Astrocyte (in vitro differentiated cells and primary cell): ENCODE results near the gene KIAA1614. TPM values are rescaled to one million over a fixed set of nuclear protein-coding genes. Genes with fewer than 3 reads are reported as not detected.

Experiments used
- DNase-seq: peaks from one replicate; pipeline ENCODE4 v3.0.0-alpha.2; 2010; ENCODE audit warnings: low read depth
- FAIRE-seq: peaks from 2 replicates; lab custom pipeline; 2011; peaks lifted over from hg19 to GRCh38; lab: Jason Lieb, UNC
- H2AFZ ChIP-seq: 2 replicates; pipeline ENCODE4 v1.6.0; 2012; ENCODE audit warnings: low read depth, low read length, inconsistent platforms
- H3K27ac ChIP-seq: 2 replicates; pipeline ENCODE4 v1.5.1; 2011; ENCODE audit warnings: low read depth, low read length, inconsistent platforms
- H3K27me3 ChIP-seq: 2 replicates; pipeline ENCODE4 v1.6.0; 2011; ENCODE audit warnings: low read length, inconsistent platforms; ENCODE audit not compliant: insufficient read depth
- H3K36me3 ChIP-seq: 2 replicates; pipeline ENCODE4 v1.5.1; 2011; ENCODE audit warnings: low read length, inconsistent platforms; ENCODE audit not compliant: insufficient read depth
- H3K4me1 ChIP-seq: 2 replicates; pipeline ENCODE4 v1.5.1; 2011; ENCODE audit warnings: low read length, inconsistent platforms; ENCODE audit not compliant: insufficient read depth
- H3K4me2 ChIP-seq: 2 replicates; pipeline ENCODE4 v1.6.0; 2012; ENCODE audit warnings: low read length, inconsistent platforms
- H3K4me3 ChIP-seq: 2 replicates; pipeline ENCODE4 v1.5.1; 2011; ENCODE audit warnings: low read depth, mild to moderate bottlenecking, low read length, inconsistent platforms; ENCODE audit not compliant: insufficient read depth
- H3K79me2 ChIP-seq: 2 replicates; pipeline ENCODE4 v1.6.0; 2012; ENCODE audit warnings: mild to moderate bottlenecking, low read length, inconsistent platforms; ENCODE audit not compliant: insufficient read depth
- H3K9ac ChIP-seq: 2 replicates; pipeline ENCODE4 v1.6.0; 2012; ENCODE audit warnings: mild to moderate bottlenecking, low read length, inconsistent platforms
- H3K9me3 ChIP-seq: 2 replicates; pipeline ENCODE4 v1.5.1; 2012; ENCODE audit warnings: low read depth, mild to moderate bottlenecking, low read length, inconsistent platforms; ENCODE audit not compliant: insufficient read depth
- H4K20me1 ChIP-seq: 2 replicates; pipeline ENCODE4 v1.6.0; 2012; ENCODE audit warnings: low read length, inconsistent platforms; ENCODE audit not compliant: insufficient read depth
- H3K27ac Mint-ChIP-seq: one replicate; pipeline ENCODE4 v1.8.0; 2021; ENCODE audit warnings: mild to moderate bottlenecking, mixed read lengths; ENCODE audit not compliant: unreplicated experiment
- H3K27me3 Mint-ChIP-seq: one replicate; pipeline ENCODE4 v1.8.0; 2021; ENCODE audit warnings: low read depth, mixed read lengths; ENCODE audit not compliant: unreplicated experiment
- H3K36me3 Mint-ChIP-seq: one replicate; pipeline ENCODE4 v1.8.0; 2021; ENCODE audit warnings: low read depth, mixed read lengths; ENCODE audit not compliant: unreplicated experiment
- H3K4me1 Mint-ChIP-seq: one replicate; pipeline ENCODE4 v1.8.0; 2021; ENCODE audit warnings: low read depth, mixed read lengths; ENCODE audit not compliant: unreplicated experiment
- H3K4me3 Mint-ChIP-seq: one replicate; pipeline ENCODE4 v1.8.0; 2021; ENCODE audit warnings: mild to moderate bottlenecking, moderate library complexity, mixed read lengths; ENCODE audit not compliant: unreplicated experiment
- H3K9me3 Mint-ChIP-seq: one replicate; pipeline ENCODE4 v1.8.0; 2021; ENCODE audit warnings: mild to moderate bottlenecking, mixed read lengths; ENCODE audit not compliant: unreplicated experiment
- EZH2 ChIP-seq: IDR thresholded peaks from 2 replicates; pipeline ENCODE4 v1.6.1; 2012; ENCODE audit warnings: mild to moderate bottlenecking, low read length, inconsistent platforms; ENCODE audit not compliant: insufficient read depth
- total RNA-seq: library from RNA; stranded (reverse); gene quantifications from 2 replicates; pipeline ENCODE4 v1.2.1, GENCODE V29; 2021
- TF ChIP-seq, protein P1 (sequence below): IDR thresholded peaks from 2 replicates; pipeline ENCODE4 v1.5.1; 2011; ENCODE audit warnings: low read depth, mild to moderate bottlenecking, inconsistent platforms, low read length, moderate library complexity; ENCODE audit not compliant: insufficient read depth

KIAA1614 gene
- total RNA-seq, 1 donor from 2014 or later: 0.84 TPM

DNA sequence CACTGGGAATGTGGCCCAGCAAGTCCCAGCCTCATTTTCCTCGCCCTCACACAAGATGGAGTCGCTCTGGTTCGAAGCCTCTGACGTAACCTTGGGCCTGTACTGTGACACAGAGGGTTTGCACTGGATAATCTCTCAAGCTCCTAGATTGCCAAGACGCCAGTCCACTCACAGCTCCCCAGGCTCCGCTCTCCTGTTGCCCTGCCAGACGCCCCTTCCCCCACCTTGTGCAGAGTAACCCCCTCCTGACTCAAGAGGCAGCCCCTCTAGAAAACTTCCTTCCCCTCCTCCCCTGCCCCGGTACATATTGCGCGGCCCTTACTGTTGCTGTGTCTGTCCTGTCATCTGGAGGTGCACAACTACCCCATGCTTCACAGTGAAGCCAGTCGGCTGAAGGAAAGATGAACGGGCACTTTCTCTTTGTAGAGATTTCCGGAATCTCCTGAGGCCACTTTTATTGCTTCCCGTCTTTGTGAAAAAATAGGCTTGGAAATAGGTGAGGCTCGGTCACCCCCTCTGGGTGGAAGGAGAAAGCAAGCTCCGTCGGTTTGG is 981 bp upstream of the KIAA1614 start:
- TF ChIP-seq EZH2: no peak
- TF ChIP-seq, protein P1, sequence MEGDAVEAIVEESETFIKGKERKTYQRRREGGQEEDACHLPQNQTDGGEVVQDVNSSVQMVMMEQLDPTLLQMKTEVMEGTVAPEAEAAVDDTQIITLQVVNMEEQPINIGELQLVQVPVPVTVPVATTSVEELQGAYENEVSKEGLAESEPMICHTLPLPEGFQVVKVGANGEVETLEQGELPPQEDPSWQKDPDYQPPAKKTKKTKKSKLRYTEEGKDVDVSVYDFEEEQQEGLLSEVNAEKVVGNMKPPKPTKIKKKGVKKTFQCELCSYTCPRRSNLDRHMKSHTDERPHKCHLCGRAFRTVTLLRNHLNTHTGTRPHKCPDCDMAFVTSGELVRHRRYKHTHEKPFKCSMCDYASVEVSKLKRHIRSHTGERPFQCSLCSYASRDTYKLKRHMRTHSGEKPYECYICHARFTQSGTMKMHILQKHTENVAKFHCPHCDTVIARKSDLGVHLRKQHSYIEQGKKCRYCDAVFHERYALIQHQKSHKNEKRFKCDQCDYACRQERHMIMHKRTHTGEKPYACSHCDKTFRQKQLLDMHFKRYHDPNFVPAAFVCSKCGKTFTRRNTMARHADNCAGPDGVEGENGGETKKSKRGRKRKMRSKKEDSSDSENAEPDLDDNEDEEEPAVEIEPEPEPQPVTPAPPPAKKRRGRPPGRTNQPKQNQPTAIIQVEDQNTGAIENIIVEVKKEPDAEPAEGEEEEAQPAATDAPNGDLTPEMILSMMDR: no peak
- Histone ChIP-seq H3K9me3 (no peaks in the 10 kb centered on the region), H2AFZ (peak overlapping the region; percentile 83), H3K4me1 (peaks cover 8% of the 10 kb centered on the region), H3K36me3 (no peaks in the 10 kb centered on the region), H3K4me2 (peak overlapping the region; percentile 83), H3K4me3 (peak overlapping the region; percentile 54), H3K9ac (peak overlapping the region; percentile 84), H3K79me2 (no peaks in the 10 kb centered on the region), H4K20me1 (no peaks in the 10 kb centered on the region), H3K27me3 (no peaks in the 10 kb centered on the region), H3K27ac (peak overlapping the region; percentile 58)
- H3K9me3 Mint-ChIP-seq: no peaks in the 10 kb centered on the region
- H3K27me3 Mint-ChIP-seq: peaks cover 58% of the 10 kb centered on the region
- FAIRE-seq: no peak
- H3K4me3 Mint-ChIP-seq: no peak overlapping the region
- DNase-seq: no peak
- H3K4me1 Mint-ChIP-seq: no peaks in the 10 kb centered on the region
- H3K27ac Mint-ChIP-seq: no peak overlapping the region
- peaks cover 5% of the 10 kb centered on the region for H3K36me3 Mint-ChIP-seq

DNA sequence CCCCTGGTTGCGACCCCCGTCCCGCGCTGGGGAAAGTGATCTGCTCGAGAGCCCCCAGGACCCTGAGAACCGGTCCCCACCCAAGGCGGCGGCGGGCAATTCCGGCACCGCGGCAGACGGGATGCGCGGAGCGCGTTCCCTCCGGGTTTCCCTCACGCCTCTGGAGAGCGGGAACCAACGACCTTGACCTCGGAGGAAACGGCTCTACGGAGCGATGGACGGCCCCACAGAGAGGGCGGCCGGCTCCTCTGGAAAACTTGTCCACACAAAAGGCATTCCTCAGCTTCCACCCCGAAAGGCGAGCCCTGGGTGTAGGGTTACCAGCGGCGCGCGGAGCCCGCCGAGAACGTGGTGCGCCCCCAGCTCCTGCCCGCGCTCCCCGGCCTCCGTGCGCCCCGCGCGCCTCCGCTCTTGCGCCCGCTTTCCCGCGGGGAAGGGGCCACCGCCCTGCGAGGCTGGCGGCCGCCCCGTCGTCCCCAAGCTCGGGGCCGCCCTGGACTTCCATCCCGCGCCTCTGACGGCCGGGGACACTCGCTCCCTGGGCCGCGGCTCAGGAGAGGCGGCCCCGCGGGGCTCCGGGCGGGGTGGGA is 391 bp upstream of the KIAA1614 start:
- Histone ChIP-seq H2AFZ (peak overlapping the region; percentile 83), H3K27ac (peak overlapping the region; percentile 58), H3K9ac (peak overlapping the region; percentile 84), H3K4me3 (peak overlapping the region; percentile 54), H4K20me1 (no peaks in the 10 kb centered on the region), H3K36me3 (no peaks in the 10 kb centered on the region), H3K79me2 (no peaks in the 10 kb centered on the region), H3K9me3 (no peaks in the 10 kb centered on the region), H3K4me1 (peaks cover 8% of the 10 kb centered on the region), H3K4me2 (peak overlapping the region; percentile 83), H3K27me3 (no peaks in the 10 kb centered on the region)
- no peaks in the 10 kb centered on the region for H3K9me3 Mint-ChIP-seq
- no peaks in the 10 kb centered on the region for H3K4me1 Mint-ChIP-seq
- H3K4me3 Mint-ChIP-seq: no peak overlapping the region
- TF ChIP-seq EZH2: no peak
- TF ChIP-seq, protein P1: no peak
- peaks cover 57% of the 10 kb centered on the region for H3K27me3 Mint-ChIP-seq
- no peak for FAIRE-seq
- peaks cover 5% of the 10 kb centered on the region for H3K36me3 Mint-ChIP-seq
- no peak overlapping the region for H3K27ac Mint-ChIP-seq
- DNase-seq: peak; percentile 40

DNA sequence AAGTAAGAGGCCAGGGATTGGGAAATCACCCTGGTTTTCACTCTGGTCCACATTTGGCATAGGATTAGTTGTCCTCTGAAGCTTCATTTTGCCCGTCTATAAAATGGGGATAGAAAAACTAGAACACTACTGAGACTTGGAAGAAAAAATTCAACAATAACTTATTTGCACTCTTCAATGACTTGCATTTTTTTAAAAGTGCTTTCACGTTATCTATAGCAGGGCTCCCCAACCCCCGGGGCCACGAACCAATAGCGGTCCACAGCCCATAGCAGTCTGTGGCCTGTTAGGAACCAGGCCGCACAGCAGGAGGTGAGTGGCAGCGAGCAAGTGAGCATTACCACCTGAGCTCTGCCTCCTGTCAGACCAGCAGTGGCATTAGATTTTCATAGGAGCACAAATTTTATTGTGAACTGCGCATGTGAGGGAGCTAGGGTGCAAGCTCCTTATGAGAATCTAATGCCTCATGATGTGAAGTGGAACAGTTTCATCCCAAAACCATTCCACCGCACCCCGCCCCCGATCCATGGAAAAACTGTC is 2.8 kb downstream of the KIAA1614 start:
- H3K9me3 ChIP-seq: no peaks in the 10 kb centered on the region
- peaks cover 8% of the 10 kb centered on the region for H3K4me1 ChIP-seq
- Mint-ChIP-seq H3K27ac (no peak overlapping the region), H3K4me3 (no peak overlapping the region), H3K9me3 (no peaks in the 10 kb centered on the region), H3K27me3 (peaks cover 49% of the 10 kb centered on the region), H3K36me3 (peaks cover 4% of the 10 kb centered on the region), H3K4me1 (no peaks in the 10 kb centered on the region)
- FAIRE-seq: no peak
- H3K27ac ChIP-seq: no peak overlapping the region
- DNase-seq: no peak
- no peaks in the 10 kb centered on the region for H3K36me3 ChIP-seq
- no peak overlapping the region for H3K9ac ChIP-seq
- H3K27me3 ChIP-seq: no peaks in the 10 kb centered on the region
- H2AFZ ChIP-seq: no peak overlapping the region
- no peaks in the 10 kb centered on the region for H4K20me1 ChIP-seq
- H3K4me2 ChIP-seq: no peak overlapping the region
- no peaks in the 10 kb centered on the region for H3K79me2 ChIP-seq
- TF ChIP-seq, protein P1: no peak
- TF ChIP-seq EZH2: no peak
- H3K4me3 ChIP-seq: no peak overlapping the region
